Mesendoderm (in vitro differentiated cells): Measurements from ENCODE around the gene WNT10A.

Source experiments
- DNase-seq: peaks from one replicate; pipeline ENCODE4 v3.0.0; 2013
- H2AK5ac ChIP-seq: 2 replicates; pipeline ENCODE4 v1.6.1; 2013; ENCODE audit warnings: low read length, inconsistent platforms
- H2BK120ac ChIP-seq: 2 replicates; pipeline ENCODE4 v1.6.1; 2013; ENCODE audit warnings: low read depth, mild to moderate bottlenecking, low read length, moderate library complexity, mixed read lengths
- H2BK15ac ChIP-seq: replicated peaks from 2 replicates; pipeline ENCODE4 v1.6.1; 2013; ENCODE audit warnings: low read depth, mild to moderate bottlenecking, moderate library complexity
- H2BK5ac ChIP-seq: 2 replicates; pipeline ENCODE4 v1.6.1; 2013; ENCODE audit warnings: low read length, inconsistent platforms
- H3K18ac ChIP-seq: 2 replicates; pipeline ENCODE4 v1.6.1; 2013; ENCODE audit warnings: mild to moderate bottlenecking, low read length, mixed read lengths
- H3K23ac ChIP-seq: one replicate; pipeline ENCODE4 v1.6.1; 2013; ENCODE audit warnings: low read length
- H3K27ac ChIP-seq: 2 replicates; pipeline ENCODE4 v1.5.1; 2013; ENCODE audit warnings: low read depth, mild to moderate bottlenecking, inconsistent platforms, low read length, moderate library complexity
- H3K27me3 ChIP-seq: 2 replicates; pipeline ENCODE4 v1.6.1; 2013; ENCODE audit warnings: low read length, control low read depth, mild to moderate bottlenecking, inconsistent platforms; ENCODE audit not compliant: insufficient read depth, poor library complexity
- H3K36me3 ChIP-seq: 2 replicates; pipeline ENCODE4 v1.6.1; 2013; ENCODE audit warnings: low read length, inconsistent platforms; ENCODE audit not compliant: control insufficient read depth, insufficient read depth
- H3K4ac ChIP-seq: one replicate; pipeline ENCODE4 v1.6.1; 2013; ENCODE audit warnings: low read depth, mild to moderate bottlenecking, low read length, moderate library complexity
- H3K4me1 ChIP-seq: 2 replicates; pipeline ENCODE4 v1.6.1; 2013; ENCODE audit warnings: low read depth, low read length, inconsistent platforms; ENCODE audit not compliant: control insufficient read depth
- H3K4me2 ChIP-seq: 2 replicates; pipeline ENCODE4 v1.6.1; 2013; ENCODE audit warnings: low read length
- H3K4me3 ChIP-seq: 2 replicates; pipeline ENCODE4 v1.5.1; 2013; ENCODE audit warnings: mild to moderate bottlenecking, low read length
- H3K56ac ChIP-seq: one replicate; pipeline ENCODE4 v1.6.1; 2013; ENCODE audit warnings: low read length
- H3K79me1 ChIP-seq: 2 replicates; pipeline ENCODE4 v1.6.1; 2013; ENCODE audit warnings: low read length, inconsistent platforms
- H3K79me2 ChIP-seq: 2 replicates; pipeline ENCODE4 v1.6.1; 2013; ENCODE audit warnings: mild to moderate bottlenecking, low read length; ENCODE audit not compliant: control insufficient read depth, insufficient read depth
- H3K9ac ChIP-seq: 2 replicates; pipeline ENCODE4 v1.6.1; 2013; ENCODE audit warnings: low read length, inconsistent platforms
- H4K5ac ChIP-seq: one replicate; pipeline ENCODE4 v1.6.1; 2013; ENCODE audit warnings: low read length
- H4K8ac ChIP-seq: one replicate; pipeline ENCODE4 v1.6.1; 2013; ENCODE audit warnings: low read depth, mild to moderate bottlenecking, control low read depth, low read length, moderate library complexity
- WGBS: extraction: QIAGEN DNeasy Blood & Tissue Kit; methylation state at CpG from one replicate; pipeline ENCODE4 v1.1.7; 2013; ENCODE audit warnings: low lambda C conversion rate, missing lambda C conversion rate; ENCODE audit not compliant: insufficient coverage; ENCODE audit errors: extremely low coverage; 5-methylcytosine and 5-hydroxymethylcytosine counted together

The WNT10A gene

DNA sequence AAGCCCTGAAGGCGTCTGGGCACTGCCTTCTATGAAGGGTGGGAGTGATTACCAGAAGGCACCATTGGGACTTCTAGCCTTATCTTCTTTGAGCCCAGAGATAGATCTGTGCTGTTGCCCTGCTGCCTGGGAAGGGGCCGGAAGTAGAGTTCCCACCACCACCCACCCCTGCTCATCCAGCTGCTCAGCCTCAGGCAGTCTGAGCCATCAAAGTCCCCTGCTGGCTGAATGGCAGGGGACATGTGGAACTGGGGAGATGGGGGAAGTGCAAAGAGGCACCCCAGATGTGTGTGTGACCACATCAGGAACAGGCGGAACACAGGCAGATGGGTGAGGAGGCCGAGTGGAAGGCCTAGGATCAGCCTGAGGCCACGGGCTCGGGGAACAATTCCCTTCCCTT is 3.3 kb upstream of the WNT10A start:
- Histone ChIP-seq H3K79me2 (no peaks in the 10 kb centered on the region), H3K27ac (no peak overlapping the region), H2BK5ac (no peak overlapping the region), H2BK120ac (no peak overlapping the region), H3K9ac (no peak overlapping the region), H3K27me3 (peaks cover 77% of the 10 kb centered on the region), H2AK5ac (no peak overlapping the region), H3K4ac (no peak overlapping the region), H3K36me3 (no peaks in the 10 kb centered on the region), H3K4me2 (no peak overlapping the region), H2BK15ac (no peak overlapping the region), H3K23ac (no peak overlapping the region), H4K5ac (no peak overlapping the region), H3K79me1 (no peaks in the 10 kb centered on the region), H3K56ac (no peak overlapping the region), H3K18ac (no peak overlapping the region), H3K4me1 (no peaks in the 10 kb centered on the region), H4K8ac (no peak overlapping the region), H3K4me3 (no peak overlapping the region)
- WGBS: no CpG with 5 or more reads among the region's 6 CpGs
- DNase-seq: no peak

DNA sequence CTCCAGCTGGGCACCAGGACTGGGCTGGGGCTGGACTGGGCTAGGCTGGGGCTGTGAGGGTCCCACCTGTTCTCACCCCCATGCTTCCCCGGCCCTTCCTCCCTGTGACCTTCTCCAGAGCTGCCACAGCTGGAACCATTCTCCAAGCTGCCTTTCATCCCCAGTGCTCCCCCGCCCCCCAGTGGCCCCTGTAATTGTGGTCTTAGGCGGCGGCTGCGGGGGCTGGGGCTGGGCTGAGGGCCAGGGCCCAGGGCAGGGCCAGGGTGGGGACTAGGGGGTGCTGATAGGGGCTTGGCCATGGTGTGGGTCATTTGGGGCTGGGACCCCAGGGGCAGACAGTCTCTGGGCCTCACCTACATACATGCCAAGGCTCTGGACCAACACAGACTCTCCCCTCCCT is 2.8 kb upstream of the WNT10A start:
- no peak overlapping the region for H2BK5ac ChIP-seq
- H3K4me3 ChIP-seq: no peak overlapping the region
- H3K4ac ChIP-seq: no peak overlapping the region
- no peak overlapping the region for H3K27ac ChIP-seq
- no peak for DNase-seq
- H3K79me2 ChIP-seq: no peaks in the 10 kb centered on the region
- no peak overlapping the region for H3K18ac ChIP-seq
- H3K36me3 ChIP-seq: no peaks in the 10 kb centered on the region
- no peak overlapping the region for H2AK5ac ChIP-seq
- H3K56ac ChIP-seq: no peak overlapping the region
- no peaks in the 10 kb centered on the region for H3K79me1 ChIP-seq
- no CpG with 5 or more reads among the region's 5 CpGs for WGBS
- H3K27me3 ChIP-seq: peaks cover 76% of the 10 kb centered on the region
- H3K9ac ChIP-seq: no peak overlapping the region
- no peak overlapping the region for H4K8ac ChIP-seq
- no peak overlapping the region for H2BK120ac ChIP-seq
- H2BK15ac ChIP-seq: no peak overlapping the region
- no peak overlapping the region for H3K4me2 ChIP-seq
- no peaks in the 10 kb centered on the region for H3K4me1 ChIP-seq
- H3K23ac ChIP-seq: no peak overlapping the region
- H4K5ac ChIP-seq: no peak overlapping the region

DNA sequence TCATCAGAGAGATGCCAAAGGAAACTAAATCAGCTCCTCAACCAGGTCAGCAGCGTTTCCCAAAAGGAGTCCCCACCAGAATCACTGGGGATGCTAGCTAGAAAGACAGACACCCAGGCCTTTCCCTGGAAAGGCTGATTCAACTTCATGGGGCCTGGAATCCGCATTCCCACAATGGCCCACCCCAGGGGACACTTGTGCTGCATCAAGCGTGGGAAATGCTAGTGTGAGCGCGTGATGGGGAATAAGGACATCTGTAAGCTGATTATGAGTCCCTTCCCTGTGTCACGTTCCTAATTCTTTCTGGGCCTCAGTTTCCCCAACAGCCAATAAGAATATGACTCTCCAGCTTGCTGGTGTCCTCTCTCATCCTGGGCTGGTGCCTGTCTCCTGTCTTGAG is 2.2 kb upstream of the WNT10A start:
- Histone ChIP-seq H3K79me1 (no peaks in the 10 kb centered on the region), H3K79me2 (no peaks in the 10 kb centered on the region), H3K4me3 (no peak overlapping the region), H2BK120ac (no peak overlapping the region), H2BK5ac (no peak overlapping the region), H4K8ac (no peak overlapping the region), H3K18ac (no peak overlapping the region), H2AK5ac (no peak overlapping the region), H3K4me2 (no peak overlapping the region), H3K56ac (no peak overlapping the region), H3K4ac (no peak overlapping the region), H3K27me3 (peaks cover 74% of the 10 kb centered on the region), H3K27ac (no peak overlapping the region), H2BK15ac (no peak overlapping the region), H4K5ac (no peak overlapping the region), H3K4me1 (no peaks in the 10 kb centered on the region), H3K36me3 (no peaks in the 10 kb centered on the region), H3K23ac (no peak overlapping the region), H3K9ac (no peak overlapping the region)
- DNase-seq: no peak
- no CpG with 5 or more reads among the region's 6 CpGs for WGBS

DNA sequence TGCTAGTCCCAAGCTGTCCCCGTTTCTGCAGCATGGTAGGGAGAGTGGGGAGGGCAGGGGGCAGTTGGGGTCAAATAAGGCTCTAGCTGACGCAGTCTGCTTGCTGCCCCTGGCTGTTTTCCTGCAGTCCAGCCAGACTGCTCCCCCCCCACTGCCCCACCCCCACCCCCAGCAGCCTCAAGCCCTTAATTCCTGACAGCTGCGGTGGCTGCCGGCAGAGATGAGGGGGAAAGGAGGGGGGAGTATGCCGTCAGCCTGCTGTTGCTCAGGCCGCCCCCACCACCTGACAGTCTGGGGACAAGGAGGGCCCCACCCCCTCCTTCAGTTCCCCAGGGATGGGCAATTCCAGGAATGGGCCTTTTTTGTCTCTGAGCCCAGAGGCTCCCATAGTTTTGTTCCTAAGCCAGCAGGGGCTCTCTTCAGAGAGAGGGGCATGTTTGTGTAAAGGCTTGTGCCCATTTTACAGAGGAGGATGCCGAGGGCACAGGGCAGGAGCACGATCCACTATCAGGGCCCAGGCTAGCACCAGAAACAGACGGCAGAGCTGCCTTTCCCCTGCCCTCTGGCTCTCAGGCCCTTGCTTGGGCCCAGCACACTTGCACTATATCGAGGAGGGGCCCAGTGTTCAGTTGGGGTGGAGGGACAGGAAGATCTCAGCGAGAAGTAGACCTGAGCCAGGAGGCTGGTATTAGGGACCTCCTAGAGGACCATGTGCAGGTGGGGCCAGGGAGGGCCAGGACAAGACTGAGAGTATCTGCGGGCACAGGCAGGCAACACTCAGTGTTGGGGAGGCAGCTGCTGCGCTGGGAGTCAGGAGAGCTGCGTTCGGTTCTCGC is 1.5 kb upstream of the WNT10A start:
- no CpG with 5 or more reads among the region's 16 CpGs for WGBS
- H3K4me1 ChIP-seq: no peaks in the 10 kb centered on the region
- peaks cover 72% of the 10 kb centered on the region for H3K27me3 ChIP-seq

DNA sequence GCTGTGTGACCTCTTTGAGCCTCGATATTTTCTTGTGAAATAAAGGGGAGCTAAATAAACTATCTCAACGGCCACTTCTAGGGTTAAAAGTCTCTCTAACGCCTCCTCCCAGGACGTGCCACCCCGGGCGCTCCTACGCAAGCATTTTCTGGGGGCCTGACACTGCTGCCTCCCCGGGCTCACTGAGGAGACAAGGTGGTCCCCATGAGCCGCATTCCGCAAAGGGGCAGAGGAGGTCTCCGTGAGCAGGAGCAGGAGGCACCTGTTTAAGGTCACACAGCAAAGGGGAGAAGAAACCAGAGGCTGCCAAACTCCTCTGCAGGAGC is 913 bp upstream of the WNT10A start:
- no peak overlapping the region for H3K27ac ChIP-seq
- H3K18ac ChIP-seq: no peak overlapping the region
- no peak overlapping the region for H2BK5ac ChIP-seq
- H2AK5ac ChIP-seq: no peak overlapping the region
- no peaks in the 10 kb centered on the region for H3K79me2 ChIP-seq
- no peaks in the 10 kb centered on the region for H3K4me1 ChIP-seq
- H3K23ac ChIP-seq: no peak overlapping the region
- DNase-seq: no peak
- no peak overlapping the region for H4K8ac ChIP-seq
- no peak overlapping the region for H3K4ac ChIP-seq
- no peak overlapping the region for H3K9ac ChIP-seq
- H3K4me2 ChIP-seq: no peak overlapping the region
- no peak overlapping the region for H3K4me3 ChIP-seq
- H3K79me1 ChIP-seq: no peaks in the 10 kb centered on the region
- H3K36me3 ChIP-seq: no peaks in the 10 kb centered on the region
- H4K5ac ChIP-seq: no peak overlapping the region
- no peak overlapping the region for H2BK15ac ChIP-seq
- WGBS: no CpG with 5 or more reads among the region's 11 CpGs
- peaks cover 72% of the 10 kb centered on the region for H3K27me3 ChIP-seq
- no peak overlapping the region for H2BK120ac ChIP-seq
- no peak overlapping the region for H3K56ac ChIP-seq

More for the DNA sequence above, 1.5 kb upstream of the WNT10A start:
- H2AK5ac ChIP-seq: no peak overlapping the region
- no peak overlapping the region for H3K56ac ChIP-seq
- H3K18ac ChIP-seq: no peak overlapping the region
- H4K5ac ChIP-seq: no peak overlapping the region
- H3K4me3 ChIP-seq: no peak overlapping the region
- no peak for DNase-seq
- H3K79me2 ChIP-seq: no peaks in the 10 kb centered on the region
- no peak overlapping the region for H3K4ac ChIP-seq
- H2BK15ac ChIP-seq: no peak overlapping the region
- H3K9ac ChIP-seq: no peak overlapping the region
- no peak overlapping the region for H4K8ac ChIP-seq
- H3K4me2 ChIP-seq: no peak overlapping the region
- no peaks in the 10 kb centered on the region for H3K79me1 ChIP-seq
- no peak overlapping the region for H2BK120ac ChIP-seq
- no peak overlapping the region for H2BK5ac ChIP-seq
- no peaks in the 10 kb centered on the region for H3K36me3 ChIP-seq
- H3K23ac ChIP-seq: no peak overlapping the region
- H3K27ac ChIP-seq: no peak overlapping the region
